IMR-90 (cell line): ENCODE results near the gene CLEC2B. TPM values are rescaled to one million over a fixed set of nuclear protein-coding genes. Genes with fewer than 3 reads are reported as not detected.

Source experiments
- ATAC-seq: fragments of 200-7000 bp; cut with Tn5 transposase; 2 replicates; pipeline ENCODE4 v1.9.1; 2020; ENCODE audit warnings: low read depth, mild to moderate bottlenecking, moderate library complexity
- BruUV-seq: library from RNA; stranded (reverse); fragments of 400-500 nt; replicated peaks from 2 replicates; lab custom pipeline; 2021; lab: Mats Ljungman, UMichigan
- CTCF ChIA-PET: fragments of 300-600 bp; formaldehyde crosslinking; extraction: SDS; loops from one replicate; lab custom pipeline; 2021; ENCODE audit warnings: antibody characterized with exemption; lab: Yijun Ruan, JAX
- POLR2A ChIA-PET: fragments of 300-600 bp; sonication (Branson Sonifier 250); formaldehyde crosslinking; loops from one replicate; lab custom pipeline; 2022; ENCODE audit warnings: antibody characterized with exemption; ENCODE audit not compliant: unreplicated experiment; lab: Charles Lee
- DNase-seq: peaks from one replicate; pipeline ENCODE4 v3.0.0; 2013
- H2AFZ ChIP-seq: replicated peaks from 2 replicates; pipeline ENCODE3; 2013; ENCODE audit warnings: low read length, mild to moderate bottlenecking; ENCODE audit not compliant: poor library complexity
- H2AK5ac ChIP-seq: 2 replicates; pipeline ENCODE4 v1.6.1; 2013; ENCODE audit warnings: low read depth, low read length, inconsistent platforms
- H2AK9ac ChIP-seq: replicated peaks from 2 replicates; pipeline ENCODE3; 2013; ENCODE audit warnings: mild to moderate bottlenecking, low read depth, low read length, moderate library complexity; ENCODE audit not compliant: poor library complexity
- H2BK120ac ChIP-seq: 2 replicates; pipeline ENCODE4 v1.6.1; 2013; ENCODE audit warnings: low read depth, low read length, inconsistent platforms
- H2BK15ac ChIP-seq: 3 replicates; pipeline ENCODE4 v1.6.1; 2013; ENCODE audit warnings: low read depth, low read length, inconsistent platforms
- H2BK20ac ChIP-seq: 2 replicates; pipeline ENCODE4 v1.6.1; 2013; ENCODE audit warnings: low read depth, mild to moderate bottlenecking, inconsistent platforms, low read length, moderate library complexity
- H2BK5ac ChIP-seq: 2 replicates; pipeline ENCODE4 v1.6.1; 2013; ENCODE audit warnings: mild to moderate bottlenecking, low read depth, low read length, inconsistent platforms; ENCODE audit not compliant: poor library complexity, severe bottlenecking
- H3K14ac ChIP-seq: replicated peaks from 2 replicates; pipeline ENCODE4 v1.6.1; 2013; ENCODE audit warnings: low read depth, low read length, inconsistent platforms
- H3K18ac ChIP-seq: 2 replicates; pipeline ENCODE4 v1.6.1; 2013; ENCODE audit warnings: low read depth, low read length, control low read depth
- H3K23ac ChIP-seq: 2 replicates; pipeline ENCODE4 v1.6.1; 2013; ENCODE audit warnings: low read depth, low read length, inconsistent platforms
- H3K27ac ChIP-seq: 2 replicates; pipeline ENCODE4 v1.5.1; 2013; ENCODE audit warnings: mild to moderate bottlenecking, control low read depth, low read length; ENCODE audit not compliant: insufficient read depth
- H3K27me3 ChIP-seq: 2 replicates; pipeline ENCODE4 v1.6.1; 2013; ENCODE audit warnings: low read length; ENCODE audit not compliant: control insufficient read depth, insufficient read depth
- H3K36me3 ChIP-seq: 2 replicates; pipeline ENCODE4 v1.6.1; 2013; ENCODE audit warnings: low read length, mixed read lengths; ENCODE audit not compliant: control insufficient read depth, insufficient read depth
- H3K4ac ChIP-seq: 2 replicates; pipeline ENCODE4 v1.6.1; 2013; ENCODE audit warnings: low read depth, low read length, inconsistent platforms
- H3K4me1 ChIP-seq: 2 replicates; pipeline ENCODE4 v1.6.1; 2013; ENCODE audit warnings: low read length, mixed read lengths; ENCODE audit not compliant: control insufficient read depth, insufficient read depth
- H3K4me2 ChIP-seq: 2 replicates; pipeline ENCODE4 v1.6.1; 2013; ENCODE audit warnings: low read depth, mild to moderate bottlenecking, control low read depth, low read length, moderate library complexity
- H3K4me3 ChIP-seq: 2 replicates; pipeline ENCODE4 v1.5.1; 2013; ENCODE audit warnings: low read depth, mild to moderate bottlenecking, control low read depth, low read length, moderate library complexity; ENCODE audit not compliant: insufficient read depth
- H3K56ac ChIP-seq: 2 replicates; pipeline ENCODE4 v1.6.1; 2013; ENCODE audit warnings: low read length, inconsistent platforms; ENCODE audit not compliant: insufficient read depth; ENCODE audit errors: extremely low read depth
- H3K79me1 ChIP-seq, 2 experiments: 2 replicates each; pipeline ENCODE4 v1.6.1; 2013; ENCODE audit warnings: low read length in 2 of 2, inconsistent platforms in 1 of 2, low read depth in 1 of 2
- H3K9ac ChIP-seq: 2 replicates; pipeline ENCODE4 v1.6.1; 2013; ENCODE audit warnings: low read depth, low read length, control low read depth
- H3K9me1 ChIP-seq: 2 replicates; pipeline ENCODE4 v1.6.1; 2013; ENCODE audit warnings: low read length, inconsistent platforms; ENCODE audit not compliant: insufficient read depth
- H3K9me3 ChIP-seq: 2 replicates; pipeline ENCODE4 v1.6.1; 2013; ENCODE audit warnings: low read length; ENCODE audit not compliant: control insufficient read depth, insufficient read depth
- H4K20me1 ChIP-seq: 2 replicates; pipeline ENCODE4 v1.6.1; 2013; ENCODE audit warnings: low read length, inconsistent platforms; ENCODE audit not compliant: insufficient read depth
- H4K5ac ChIP-seq: 2 replicates; pipeline ENCODE4 v1.6.1; 2013; ENCODE audit warnings: mild to moderate bottlenecking, low read depth, low read length, control low read depth
- H4K8ac ChIP-seq, 2 experiments: 2 replicates each; pipeline ENCODE4 v1.6.1; 2013; ENCODE audit warnings: low read depth in 2 of 2, low read length in 2 of 2, control low read depth in 1 of 2, inconsistent platforms in 1 of 2
- H4K91ac ChIP-seq: 2 replicates; pipeline ENCODE4 v1.6.1; 2013; ENCODE audit warnings: low read depth, low read length, inconsistent platforms; ENCODE audit not compliant: insufficient read depth
- CHD1 ChIP-seq: IDR thresholded peaks from 2 replicates; pipeline ENCODE4 v1.6.1; 2012; ENCODE audit warnings: low read depth, low read length, improper control_type of control experiment
- MAFK ChIP-seq: IDR thresholded peaks from 2 replicates; pipeline ENCODE4 v1.6.1; 2012; ENCODE audit warnings: low read depth, low read length, improper control_type of control experiment
- MAZ ChIP-seq: IDR thresholded peaks from 2 replicates; pipeline ENCODE4 v1.6.1; 2012; ENCODE audit warnings: low read depth, mild to moderate bottlenecking, low read length, improper control_type of control experiment, moderate library complexity, borderline replicate concordance
- MXI1 ChIP-seq: IDR thresholded peaks from 2 replicates; pipeline ENCODE4 v1.6.1; 2012; ENCODE audit warnings: low read depth, mild to moderate bottlenecking, low read length, moderate library complexity, borderline replicate concordance
- NFE2L2 ChIP-seq: fragments of 150-350 bp; IDR thresholded peaks from 2 replicates; pipeline ENCODE4 v1.6.1; 2016; ENCODE audit warnings: low read depth, mild to moderate bottlenecking, low read length
- POLR2A ChIP-seq: IDR thresholded peaks from 2 replicates; pipeline ENCODE4 v1.6.1; 2012; ENCODE audit warnings: mild to moderate bottlenecking, low read depth, low read length
- WGBS, 2 experiments: methylation state at CpG; one replicate each; pipeline versions ENCODE4 v1.1.5 to v1.1.7; 2013; ENCODE audit warnings: missing lambda C conversion rate in 2 of 2; ENCODE audit not compliant: insufficient read length in 1 of 2; ENCODE audit errors: extremely low coverage in 2 of 2; 5-methylcytosine and 5-hydroxymethylcytosine counted together
- dilution Hi-C: fragments of 300-500 bp; cut with HindIII; formaldehyde crosslinking; loops from one replicate; pipeline ENCODE4 v1.14.3; 2018; ENCODE audit warnings: low sequenced_read_pairs; ENCODE audit not compliant: unreplicated experiment
- in situ Hi-C: fragments of 300-500 bp; cut with MboI; formaldehyde crosslinking; loops from 3 replicates; pipeline ENCODE4 v1.14.3; 2019; ENCODE audit warnings: low sequenced_read_pairs, inconsistent platforms, mixed read lengths
- intact Hi-C: fragments of 100-400 bp; cut with micrococcal nuclease; formaldehyde crosslinking; loops from 2 replicates; pipeline ENCODE4 v1.10.0; 2022
- polyA plus RNA-seq, 3 experiments: library from polyadenylated mRNA; depleted of rRNA; stranded (reverse); fragments of >200 nt; gene quantifications; 2 replicates each; pipeline ENCODE4 v1.2.3, GENCODE V29; 2012; ENCODE audit warnings: low replicate concordance in 1 of 3
- total RNA-seq: library from RNA; depleted of rRNA; stranded (reverse); fragments of >200 nt; gene quantifications from 2 replicates; pipeline ENCODE4 v1.2.3, GENCODE V29; 2012
- TF ChIP-seq, protein P1 (sequence below): fragments of 150-350 bp; IDR thresholded peaks from 2 replicates; pipeline ENCODE4 v1.6.1; 2017; ENCODE audit warnings: mild to moderate bottlenecking, antibody characterized with exemption, low read length, low read depth
- TF ChIP-seq, protein P2 (sequence below): fragments of 150-350 bp; IDR thresholded peaks from 2 replicates; pipeline ENCODE4 v1.6.1; 2016; ENCODE audit warnings: low read depth, mild to moderate bottlenecking, low read length, moderate library complexity, borderline replicate concordance
- TF ChIP-seq, protein P3 (sequence below): conservative IDR thresholded peaks from 2 replicates; pipeline ENCODE4 v1.5.1; 2012; ENCODE audit warnings: mild to moderate bottlenecking, low read depth, low read length, improper control_type of control experiment

CLEC2B gene
- total and polyA plus RNA-seq, 2 of the 4 experiments (the other 2 are of a cell fraction) = 0.18 to 0.31 TPM

DNA sequence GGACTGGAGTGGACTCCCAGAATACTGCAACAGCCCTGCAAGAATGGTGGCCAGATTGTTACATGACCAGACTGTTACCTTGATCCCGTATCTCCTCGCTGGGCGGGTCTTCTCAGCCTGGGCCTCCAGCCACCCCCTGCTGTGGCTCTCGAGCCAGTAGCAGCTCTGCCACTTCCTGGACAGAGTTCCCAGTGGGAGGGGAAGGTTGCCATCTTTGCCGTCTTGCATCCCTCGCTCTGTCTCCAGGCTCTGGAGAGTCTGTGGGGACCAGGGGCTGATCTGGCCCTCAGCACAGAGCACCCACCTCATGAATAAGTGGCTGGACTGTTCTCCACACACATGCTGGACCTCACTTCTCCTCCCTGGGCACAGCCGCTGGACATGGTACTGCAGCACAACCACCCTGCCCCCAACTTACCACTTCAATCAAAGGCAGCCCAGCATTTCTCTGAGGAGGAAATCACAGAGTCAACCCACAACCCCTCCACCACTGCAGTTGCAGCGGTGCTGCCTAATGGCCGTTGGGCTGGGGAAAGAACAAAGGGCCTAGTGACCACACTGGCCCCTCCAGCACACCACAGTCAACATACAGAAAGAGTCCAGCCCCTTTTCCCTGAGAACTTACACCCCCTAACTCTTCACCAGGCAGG, 48.7 kb downstream of the CLEC2B start:
- no peak overlapping the region for H2BK120ac ChIP-seq
- DNase-seq (no peak), ATAC-seq (no peak)
- no peaks in the 10 kb centered on the region for H4K20me1 ChIP-seq
- H3K27me3 ChIP-seq = peaks cover 20% of the 10 kb centered on the region
- H3K4me2 ChIP-seq = no peak overlapping the region
- intact Hi-C loops = no loop called here
- no peak overlapping the region for H4K5ac ChIP-seq
- no peak overlapping the region for H3K4ac ChIP-seq
- no TSS peak for BruUV-seq
- no peaks in the 10 kb centered on the region for H3K4me1 ChIP-seq
- TF ChIP-seq, protein P1, sequence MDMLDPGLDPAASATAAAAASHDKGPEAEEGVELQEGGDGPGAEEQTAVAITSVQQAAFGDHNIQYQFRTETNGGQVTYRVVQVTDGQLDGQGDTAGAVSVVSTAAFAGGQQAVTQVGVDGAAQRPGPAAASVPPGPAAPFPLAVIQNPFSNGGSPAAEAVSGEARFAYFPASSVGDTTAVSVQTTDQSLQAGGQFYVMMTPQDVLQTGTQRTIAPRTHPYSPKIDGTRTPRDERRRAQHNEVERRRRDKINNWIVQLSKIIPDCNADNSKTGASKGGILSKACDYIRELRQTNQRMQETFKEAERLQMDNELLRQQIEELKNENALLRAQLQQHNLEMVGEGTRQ = no peak
- TF ChIP-seq POLR2A (no peak), CHD1 (no peak), MXI1 (no peak), MAZ (no peak), MAFK (no peak), NFE2L2 (no peak)
- TF ChIP-seq, protein P2, sequence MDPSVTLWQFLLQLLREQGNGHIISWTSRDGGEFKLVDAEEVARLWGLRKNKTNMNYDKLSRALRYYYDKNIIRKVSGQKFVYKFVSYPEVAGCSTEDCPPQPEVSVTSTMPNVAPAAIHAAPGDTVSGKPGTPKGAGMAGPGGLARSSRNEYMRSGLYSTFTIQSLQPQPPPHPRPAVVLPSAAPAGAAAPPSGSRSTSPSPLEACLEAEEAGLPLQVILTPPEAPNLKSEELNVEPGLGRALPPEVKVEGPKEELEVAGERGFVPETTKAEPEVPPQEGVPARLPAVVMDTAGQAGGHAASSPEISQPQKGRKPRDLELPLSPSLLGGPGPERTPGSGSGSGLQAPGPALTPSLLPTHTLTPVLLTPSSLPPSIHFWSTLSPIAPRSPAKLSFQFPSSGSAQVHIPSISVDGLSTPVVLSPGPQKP = no peak
- TF ChIP-seq, protein P3, sequence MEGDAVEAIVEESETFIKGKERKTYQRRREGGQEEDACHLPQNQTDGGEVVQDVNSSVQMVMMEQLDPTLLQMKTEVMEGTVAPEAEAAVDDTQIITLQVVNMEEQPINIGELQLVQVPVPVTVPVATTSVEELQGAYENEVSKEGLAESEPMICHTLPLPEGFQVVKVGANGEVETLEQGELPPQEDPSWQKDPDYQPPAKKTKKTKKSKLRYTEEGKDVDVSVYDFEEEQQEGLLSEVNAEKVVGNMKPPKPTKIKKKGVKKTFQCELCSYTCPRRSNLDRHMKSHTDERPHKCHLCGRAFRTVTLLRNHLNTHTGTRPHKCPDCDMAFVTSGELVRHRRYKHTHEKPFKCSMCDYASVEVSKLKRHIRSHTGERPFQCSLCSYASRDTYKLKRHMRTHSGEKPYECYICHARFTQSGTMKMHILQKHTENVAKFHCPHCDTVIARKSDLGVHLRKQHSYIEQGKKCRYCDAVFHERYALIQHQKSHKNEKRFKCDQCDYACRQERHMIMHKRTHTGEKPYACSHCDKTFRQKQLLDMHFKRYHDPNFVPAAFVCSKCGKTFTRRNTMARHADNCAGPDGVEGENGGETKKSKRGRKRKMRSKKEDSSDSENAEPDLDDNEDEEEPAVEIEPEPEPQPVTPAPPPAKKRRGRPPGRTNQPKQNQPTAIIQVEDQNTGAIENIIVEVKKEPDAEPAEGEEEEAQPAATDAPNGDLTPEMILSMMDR = no peak
- no peak overlapping the region for H2BK5ac ChIP-seq
- no peak overlapping the region for H3K23ac ChIP-seq
- H2AK5ac ChIP-seq = no peak overlapping the region
- H4K8ac ChIP-seq = no peak overlapping the region
- no peak overlapping the region for H3K27ac ChIP-seq
- WGBS, 2 experiments = 70% methylated on average over 2 of the region's 9 CpGs; no CpG with 5 or more reads in 1 of the 2 experiments
- H3K9ac ChIP-seq = no peak overlapping the region
- no peak overlapping the region for H3K14ac ChIP-seq
- dilution Hi-C loops = no loop called here
- H3K36me3 ChIP-seq = no peaks in the 10 kb centered on the region
- peak overlapping the region; percentile 14 for H2AFZ ChIP-seq
- H2AK9ac ChIP-seq = no peak overlapping the region
- CTCF ChIA-PET = no interaction called here
- no peaks in the 10 kb centered on the region; the same call in 1 of the 2 replicates for H3K9me3 ChIP-seq
- in situ Hi-C loops = no loop called here
- POLR2A ChIA-PET = no interaction called here
- no peak overlapping the region for H3K56ac ChIP-seq
- no peaks in the 10 kb centered on the region for H3K9me1 ChIP-seq
- no peaks in the 10 kb centered on the region for H3K79me1 ChIP-seq
- H4K91ac ChIP-seq = no peak overlapping the region
- H3K18ac ChIP-seq = no peak overlapping the region
- H3K4me3 ChIP-seq = no peak overlapping the region
- no peak overlapping the region for H2BK15ac ChIP-seq
- H2BK20ac ChIP-seq = no peak overlapping the region
